ENCODE data around the gene PDCD1. TPM values are rescaled to one million over a fixed set of nuclear protein-coding genes. Genes with fewer than 3 reads are reported as not detected.

Gene PDCD1
- polyA plus RNA-seq, 3 donors: 0.11 to 0.27 TPM; not detected in 1

GRCh38 chr2:241869087-241869961 is 10.6 kb upstream of the PDCD1 start, which contains the start of gene RTP5:
TSS of gene RTP5 (plus strand) at chr2:241869729. CDS start at chr2:241869757, 28 bp downstream.
- no peak for DNase-seq (ENCODE audit: extremely low read depth in 1 of 11, low read depth in 9 of 11, low spot score in 4 of 11)

- no peak for DNase-seq (ENCODE audit: extremely low read depth in 1 of 11, low read depth in 9 of 11, low spot score in 4 of 11)
Observed at GRCh38 chr2:241868661-241869081, 10.0 kb upstream of the PDCD1 start.

DNA sequence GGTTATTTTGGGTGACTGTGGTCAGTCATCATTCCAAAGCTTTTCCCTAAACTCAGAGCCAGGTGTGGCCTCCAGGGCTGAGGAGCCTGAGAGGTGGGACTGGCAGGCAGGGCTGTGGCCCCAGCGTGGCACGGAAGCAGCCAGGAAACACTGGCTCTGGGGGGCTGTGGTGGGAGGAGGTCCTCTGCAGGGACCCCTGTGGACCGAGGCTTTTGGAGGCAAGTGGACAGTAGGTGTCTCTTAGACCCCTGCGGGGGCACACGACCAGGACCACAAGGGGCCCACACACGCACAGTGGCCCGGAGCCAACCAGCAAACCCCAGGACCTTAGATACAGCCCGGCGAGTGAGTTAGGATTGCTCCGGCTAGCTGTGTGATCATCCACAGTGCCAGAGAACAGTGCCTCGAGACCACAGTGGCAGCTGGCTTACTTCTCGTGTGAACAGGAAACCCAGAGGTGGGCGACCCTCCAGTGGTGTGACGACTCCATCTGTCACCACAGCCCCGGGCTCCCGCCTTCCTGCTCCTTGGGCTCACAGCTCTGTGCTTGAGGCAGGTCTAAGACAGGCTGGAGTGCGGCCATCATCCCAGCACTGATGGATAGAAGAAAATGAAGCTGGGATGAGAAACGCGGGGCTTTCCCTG is 9.2 kb upstream of the PDCD1 start:
- DNase-seq (ENCODE audit: extremely low read depth in 1 of 11, low read depth in 9 of 11, low spot score in 4 of 11): no peak

DNA sequence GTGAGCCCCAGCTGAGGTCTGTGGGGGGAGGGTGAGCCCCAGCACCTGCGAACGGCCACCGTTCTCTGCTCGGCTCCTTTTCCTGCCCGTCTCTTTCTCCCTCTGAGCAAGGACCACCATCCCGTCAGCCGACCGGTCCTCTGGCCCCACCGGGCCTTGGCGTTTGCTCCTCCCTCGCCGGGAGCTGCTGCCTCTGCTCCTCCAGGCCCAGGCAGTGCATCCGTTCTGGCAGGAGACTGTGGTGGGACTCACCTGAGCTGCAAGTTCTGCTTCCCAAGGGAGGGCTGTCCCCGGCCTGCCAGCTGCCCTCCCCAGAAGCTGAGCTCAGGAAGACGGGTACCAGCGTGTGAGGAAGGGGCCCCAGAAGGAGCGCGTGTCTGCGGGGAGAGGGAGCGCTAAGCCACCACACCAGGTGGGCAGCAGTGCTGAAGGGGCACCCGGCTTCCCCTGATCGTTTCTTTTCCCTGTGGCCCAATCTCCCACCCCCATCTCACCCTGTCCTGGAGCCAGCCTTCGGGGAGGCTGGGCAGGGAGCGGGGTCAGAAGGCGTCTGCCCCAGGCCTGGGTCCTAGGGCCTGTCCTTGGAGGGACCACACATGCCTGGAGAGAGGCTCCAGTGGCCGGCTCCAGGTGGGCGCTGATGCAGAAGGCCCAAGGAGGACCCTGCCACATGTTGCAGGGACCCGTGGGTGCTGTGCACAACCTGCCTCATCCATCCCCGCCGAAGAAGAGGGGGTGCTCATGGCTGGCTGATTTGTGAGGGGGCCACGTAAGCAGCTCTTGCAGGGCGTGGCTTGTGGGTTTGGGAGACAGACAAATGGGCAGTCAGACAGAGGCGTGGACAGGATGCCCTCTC is 8.3 kb upstream of the PDCD1 start:
- DNase-seq (ENCODE audit: extremely low read depth in 1 of 11, low read depth in 9 of 11, low spot score in 4 of 11): no peak

GRCh38 chr2:241865957-241866789 is 7.5 kb upstream of the PDCD1 start:
- DNase-seq (ENCODE audit: extremely low read depth in 1 of 11, low read depth in 9 of 11, low spot score in 4 of 11): peak in 1 of 11 donors; percentile 52

DNA sequence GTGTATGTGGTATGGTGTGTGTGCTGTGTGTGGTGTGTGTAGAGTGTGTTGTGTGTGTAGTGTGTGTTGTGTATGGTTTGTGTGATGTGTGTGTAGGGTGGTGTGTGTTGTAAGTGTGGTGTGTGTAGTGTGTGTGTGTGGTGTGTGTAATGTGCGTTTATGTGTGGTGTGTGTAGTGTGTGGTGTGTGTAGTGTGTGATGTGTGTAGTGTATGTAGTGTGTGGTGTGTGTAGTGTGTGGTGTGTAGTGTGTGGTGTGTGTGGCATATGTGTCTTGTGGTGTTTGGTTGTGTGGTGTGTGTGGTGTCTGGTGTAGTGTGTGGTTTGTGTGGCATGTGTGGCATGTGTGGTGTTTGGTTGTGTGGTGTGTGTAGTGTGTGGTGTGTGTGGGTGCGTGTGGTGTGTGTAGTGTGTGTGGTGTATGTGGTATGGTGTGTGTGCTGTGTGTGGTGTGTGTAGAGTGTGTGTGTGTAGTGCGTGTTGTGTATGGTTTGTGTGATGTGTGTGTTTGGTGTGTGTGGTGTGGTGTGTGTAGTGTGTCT is 6.8 kb upstream of the PDCD1 start:
- no peak for DNase-seq (ENCODE audit: extremely low read depth in 1 of 11, low read depth in 9 of 11, low spot score in 4 of 11)

DNA sequence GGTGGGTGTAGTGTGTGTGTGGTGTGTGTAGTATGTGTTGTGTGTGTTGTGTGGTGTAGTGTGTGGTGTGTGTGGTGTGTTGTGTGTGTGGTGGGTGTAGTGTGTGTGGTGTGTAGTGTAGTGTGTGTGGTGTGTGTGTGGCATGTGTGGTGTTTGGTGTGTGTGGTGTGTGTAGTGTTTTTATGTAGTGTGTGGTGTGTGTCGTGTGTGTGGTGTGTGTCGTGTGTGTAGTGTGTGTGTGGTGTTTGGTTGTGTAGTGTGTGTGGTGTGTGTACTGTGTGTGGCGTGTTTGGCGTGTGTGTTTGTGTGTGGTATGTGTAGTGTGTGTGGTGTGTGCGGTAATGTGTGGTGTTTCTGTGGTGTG is 6.1 kb upstream of the PDCD1 start:
- DNase-seq (ENCODE audit: extremely low read depth in 1 of 11, low read depth in 9 of 11, low spot score in 4 of 11): no peak

- DNase-seq (ENCODE audit: extremely low read depth in 1 of 11, low read depth in 9 of 11, low spot score in 4 of 11): no peak
Observed at GRCh38 chr2:241864168-241864849, 5.6 kb upstream of the PDCD1 start.

DNA sequence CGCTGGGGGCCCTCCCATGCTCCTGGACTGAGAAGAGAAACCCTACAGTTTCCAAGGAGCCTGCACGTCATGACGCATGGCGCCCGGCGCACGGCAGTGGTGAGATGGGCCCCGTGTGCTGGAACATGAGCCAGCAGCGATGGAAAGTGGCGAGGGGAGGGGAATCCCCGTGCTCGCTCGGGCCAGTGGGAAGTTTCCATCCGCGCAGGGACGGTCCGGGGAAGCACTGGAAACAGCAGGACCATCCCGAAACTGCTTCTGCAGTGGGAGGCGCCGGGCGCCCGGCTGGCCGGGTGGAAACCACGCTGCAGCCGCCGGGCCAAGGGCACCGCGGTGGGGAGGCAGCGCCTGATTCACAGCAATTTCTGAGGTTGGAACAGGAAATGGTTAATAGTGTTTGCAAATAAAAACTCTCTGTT is 4.9 kb upstream of the PDCD1 start:
- DNase-seq (ENCODE audit: extremely low read depth in 1 of 11, low read depth in 9 of 11, low spot score in 4 of 11): no peak

DNA sequence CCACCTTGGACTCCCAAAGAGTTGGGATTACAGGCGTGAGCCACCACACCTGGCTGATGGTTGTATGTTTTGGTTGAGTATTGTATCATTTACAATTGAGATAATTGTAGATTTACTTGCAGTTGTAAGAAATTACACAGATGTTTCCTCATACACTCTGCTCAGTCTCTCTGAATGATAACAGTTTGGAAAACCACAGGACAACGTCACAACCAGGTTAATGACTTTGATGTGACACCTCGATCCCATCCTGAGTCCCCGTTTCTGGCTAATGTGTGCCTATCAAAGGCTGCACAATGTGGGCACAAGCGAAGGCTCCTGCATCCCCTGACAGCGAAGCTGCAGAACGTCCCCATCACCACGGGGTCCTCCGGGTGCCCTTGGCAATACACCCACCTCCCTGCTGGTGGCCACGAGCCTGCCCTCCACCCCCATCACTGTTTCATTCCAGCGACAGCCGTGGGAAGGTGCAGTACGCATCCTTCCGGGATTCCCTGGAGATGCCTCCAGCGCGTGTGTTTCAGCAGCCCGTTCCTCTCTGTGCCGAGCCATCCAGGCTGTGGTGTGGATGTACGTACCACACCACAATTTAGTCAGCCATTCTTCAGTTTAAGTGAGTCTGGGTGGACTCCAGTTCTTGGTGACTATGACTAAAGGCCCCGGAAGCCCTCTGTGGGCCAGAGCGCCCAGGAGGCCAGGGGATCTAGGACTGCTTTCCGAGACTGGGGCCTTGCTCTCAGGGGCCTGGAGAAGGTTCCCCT is 4.3 kb upstream of the PDCD1 start:
- DNase-seq (ENCODE audit: extremely low read depth in 1 of 11, low read depth in 9 of 11, low spot score in 4 of 11): no peak

DNA sequence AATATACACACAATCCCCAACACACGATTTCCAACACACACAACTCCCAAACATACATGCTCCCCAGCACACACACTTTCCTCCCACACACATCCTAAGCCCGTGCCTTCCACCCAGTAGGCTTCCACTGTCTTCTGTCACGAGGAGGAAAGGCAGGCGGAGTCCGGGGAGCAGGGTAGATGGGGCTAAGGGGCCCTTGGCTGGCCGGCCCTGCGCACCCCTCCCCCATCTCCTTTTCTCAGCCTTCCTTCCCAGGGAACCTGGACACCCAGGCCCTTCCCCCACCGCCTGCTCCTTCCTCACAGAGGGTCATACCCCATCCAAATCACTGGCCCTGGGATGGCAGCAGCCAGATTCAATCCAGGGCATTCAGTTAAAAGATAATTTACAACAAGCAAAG is 3.4 kb upstream of the PDCD1 start:
- DNase-seq (ENCODE audit: extremely low read depth in 1 of 11, low read depth in 9 of 11, low spot score in 4 of 11): no peak

DNA sequence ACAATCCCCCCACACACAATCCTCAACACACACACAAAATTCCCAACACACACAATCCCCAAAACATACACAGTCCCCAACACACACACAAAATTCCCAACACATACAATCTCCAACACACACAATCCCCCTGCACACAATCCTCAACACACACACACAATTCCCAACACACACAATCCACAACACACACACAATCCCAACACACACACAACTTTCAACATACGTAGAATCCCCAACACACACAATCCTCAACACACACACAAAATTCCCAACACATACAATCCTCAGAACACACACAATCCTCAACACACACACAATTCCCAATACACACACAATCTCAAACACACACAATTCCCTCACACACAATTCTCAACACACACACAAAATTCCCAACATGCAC is 2.6 kb upstream of the PDCD1 start:
- no peak for DNase-seq (ENCODE audit: extremely low read depth in 1 of 11, low read depth in 9 of 11, low spot score in 4 of 11)

DNA sequence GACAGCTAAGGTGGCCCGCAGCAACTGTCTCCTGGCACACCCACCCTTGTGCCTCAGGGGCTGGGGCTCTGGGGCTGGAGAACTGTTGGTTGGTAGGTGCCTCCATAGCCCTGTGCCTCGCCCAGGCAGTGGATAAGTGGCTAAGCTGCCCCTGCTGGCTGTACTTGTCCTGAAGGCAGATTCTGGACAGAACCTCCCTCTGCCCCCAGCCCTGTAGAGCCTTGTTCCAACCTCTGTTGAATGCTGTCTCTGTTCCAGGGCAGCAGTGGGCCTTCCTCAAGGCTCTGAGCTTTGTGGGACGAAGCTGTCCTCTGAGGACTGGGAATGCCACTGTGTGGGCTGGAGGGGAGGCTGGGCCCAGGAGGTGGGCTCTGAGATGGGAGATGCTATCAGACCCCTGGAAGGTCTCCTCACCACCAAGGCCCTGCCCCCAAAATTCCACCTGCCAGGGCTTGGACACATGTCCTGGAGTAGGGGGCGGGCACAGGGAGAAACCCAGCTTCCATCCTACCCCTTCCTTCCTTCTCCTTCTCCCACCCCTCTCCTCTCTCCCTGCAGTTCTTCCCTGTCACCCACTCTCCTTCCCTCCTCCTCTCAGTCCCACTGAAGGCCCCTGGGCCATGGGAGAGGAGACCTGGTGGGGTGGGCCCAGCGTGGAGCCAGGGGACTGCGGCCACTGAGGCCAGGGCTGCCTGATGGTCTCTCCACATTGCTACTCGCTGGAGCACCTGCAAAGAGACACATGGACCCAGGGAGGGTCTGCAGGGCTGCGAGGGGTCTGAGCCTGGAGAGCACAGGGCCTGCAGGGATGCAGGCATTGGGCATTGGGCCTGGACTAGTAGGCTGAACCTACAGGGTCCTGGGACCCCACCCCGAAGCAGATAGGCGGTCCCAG is 1.7 kb upstream of the PDCD1 start:
- DNase-seq (ENCODE audit: extremely low read depth in 1 of 11, low read depth in 9 of 11, low spot score in 4 of 11): no peak

DNA sequence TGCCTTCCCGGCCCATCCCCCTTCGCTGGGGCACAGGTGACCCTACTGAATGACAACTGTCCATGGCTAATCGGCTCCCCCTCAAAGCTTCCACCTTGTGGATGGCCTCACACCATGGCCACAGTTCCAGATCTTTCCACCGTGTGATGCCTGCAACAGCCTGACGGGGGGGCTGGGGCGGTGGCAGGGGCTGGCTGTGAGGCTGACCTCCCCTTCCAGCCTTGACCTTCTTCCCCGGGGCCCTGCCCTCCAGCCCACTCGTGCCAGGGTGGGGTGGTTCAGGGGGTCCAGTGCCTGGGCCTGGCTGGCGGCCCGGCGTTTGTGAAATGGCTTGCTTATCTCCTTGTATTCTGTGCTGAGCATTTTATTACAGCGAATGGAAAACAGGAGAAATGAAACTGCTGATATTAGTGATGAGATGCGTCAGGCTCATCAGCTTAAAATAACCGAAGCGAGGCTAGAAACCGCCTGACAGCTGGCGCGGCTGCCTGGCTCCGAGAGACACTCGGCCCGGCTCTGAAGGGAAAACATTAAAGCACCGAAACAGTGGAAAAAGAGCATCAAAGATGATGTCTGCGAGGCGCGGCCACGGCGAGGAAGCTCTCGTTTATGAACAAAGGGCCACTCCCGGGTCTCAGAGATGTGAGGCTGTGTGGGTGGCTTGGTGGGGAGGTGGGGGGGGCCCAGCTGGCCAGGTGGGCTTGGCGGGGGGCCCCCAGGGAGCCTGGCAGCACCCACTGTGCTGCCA is 916 bp upstream of the PDCD1 start:
- DNase-seq (ENCODE audit: extremely low read depth in 1 of 11, low read depth in 9 of 11, low spot score in 4 of 11): no peak

GRCh38 chr2:241859017-241859435 is 332 bp upstream of the PDCD1 start:
- no peak for DNase-seq (ENCODE audit: extremely low read depth in 1 of 11, low read depth in 9 of 11, low spot score in 4 of 11)

Data from renal cortex interstitium (tissue), 11 donors.